Fibroblast of lung (primary cell): ENCODE data around the gene COL5A3. TPM values are rescaled to one million over a fixed set of nuclear protein-coding genes. Genes with fewer than 3 reads are reported as not detected.

ENCODE experiments used
- DNase-seq, 2 donors: peaks; one replicate each; pipeline versions ENCODE4 v3.0.0 to v3.0.0-alpha.2; 2010; ENCODE audit warnings: low read depth in 2 of 2
- H2AFZ ChIP-seq: 2 replicates; pipeline ENCODE4 v1.5.1; 2012; ENCODE audit warnings: low read length, control low read depth, inconsistent platforms
- H3K27ac ChIP-seq: 2 replicates; pipeline ENCODE4 v1.5.1; 2011; ENCODE audit warnings: low read length, control low read depth; ENCODE audit not compliant: insufficient read depth
- H3K27me3 ChIP-seq: 2 replicates; pipeline ENCODE4 v1.5.1; 2011; ENCODE audit warnings: mild to moderate bottlenecking, low read length; ENCODE audit not compliant: control insufficient read depth, insufficient read depth
- H3K36me3 ChIP-seq: 2 replicates; pipeline ENCODE4 v1.5.1; 2011; ENCODE audit warnings: low read length; ENCODE audit not compliant: control insufficient read depth, insufficient read depth
- H3K4me1 ChIP-seq: 2 replicates; pipeline ENCODE4 v1.5.1; 2011; ENCODE audit warnings: low read length; ENCODE audit not compliant: control insufficient read depth, insufficient read depth; ENCODE audit errors: extremely low read depth
- H3K4me2 ChIP-seq: 2 replicates; pipeline ENCODE4 v1.5.1; 2011; ENCODE audit warnings: low read length, control low read depth; ENCODE audit not compliant: insufficient read depth; ENCODE audit errors: extremely low read depth
- H3K4me3 ChIP-seq, 4 experiments: fragments of 200-600 bp in 1 of 4; sonication (generic) in 1 of 4; replicated peaks in 1 of 4; 2 replicates each; pipeline ENCODE4 v1.5.1; 2011 to 2016; ENCODE audit warnings: low read length in 4 of 4, low read depth in 3 of 4, mild to moderate bottlenecking in 3 of 4, control low read depth in 2 of 4, inconsistent platforms in 1 of 4, mixed read lengths in 1 of 4; ENCODE audit not compliant: insufficient read depth in 1 of 4; ENCODE audit errors: control extremely low read depth in 1 of 4
- H3K79me2 ChIP-seq: 2 replicates; pipeline ENCODE4 v1.5.1; 2012; ENCODE audit warnings: mild to moderate bottlenecking, low read length, inconsistent platforms; ENCODE audit not compliant: control insufficient read depth, insufficient read depth
- H3K9ac ChIP-seq: 2 replicates; pipeline ENCODE4 v1.5.1; 2011; ENCODE audit warnings: mild to moderate bottlenecking, low read length, control low read depth; ENCODE audit not compliant: insufficient read depth
- H3K9me3 ChIP-seq: 2 replicates; pipeline ENCODE4 v1.5.1; 2012; ENCODE audit warnings: low read depth, low read length; ENCODE audit not compliant: control insufficient read depth, insufficient read depth
- H4K20me1 ChIP-seq: 2 replicates; pipeline ENCODE4 v1.5.1; 2011; ENCODE audit warnings: low read length; ENCODE audit not compliant: control insufficient read depth, insufficient read depth; ENCODE audit errors: extremely low read depth
- CTCF ChIP-seq, 2 donors: IDR thresholded peaks in 1 of 2; conservative IDR thresholded peaks in 1 of 2; 1 replicate in 1 of 2; 2 replicates in 1 of 2; pipeline ENCODE4 v1.5.1; 2011 to 2012; ENCODE audit warnings: low read length in 2 of 2, control low read depth in 1 of 2, inconsistent platforms in 1 of 2, low read depth in 1 of 2, mild to moderate bottlenecking in 1 of 2
- EZH2 ChIP-seq: IDR thresholded peaks from 2 replicates; pipeline ENCODE4 v1.5.1; 2012; ENCODE audit warnings: low read length, control low read depth, mild to moderate bottlenecking; ENCODE audit errors: missing control alignments
- polyA plus RNA-seq, 2 donors: library from polyadenylated mRNA; depleted of rRNA in 1 of 2; stranded (reverse) in 1 of 2; unstranded in 1 of 2; fragments of >200 nt; gene quantifications; 2 replicates each; pipeline ENCODE4 v1.2.1, GENCODE V29; 2011 to 2012; ENCODE audit warnings: missing spikeins in 1 of 2
- total RNA-seq: library from RNA; depleted of rRNA; stranded (reverse); fragments of >200 nt; gene quantifications from 2 replicates; pipeline ENCODE4 v1.2.1, GENCODE V29; 2014

Gene COL5A3
- total and polyA plus RNA-seq, 2 donors (not counting 1 experiment from before 2014, with no cell fraction given): 1.2 to 33.7 TPM

DNA sequence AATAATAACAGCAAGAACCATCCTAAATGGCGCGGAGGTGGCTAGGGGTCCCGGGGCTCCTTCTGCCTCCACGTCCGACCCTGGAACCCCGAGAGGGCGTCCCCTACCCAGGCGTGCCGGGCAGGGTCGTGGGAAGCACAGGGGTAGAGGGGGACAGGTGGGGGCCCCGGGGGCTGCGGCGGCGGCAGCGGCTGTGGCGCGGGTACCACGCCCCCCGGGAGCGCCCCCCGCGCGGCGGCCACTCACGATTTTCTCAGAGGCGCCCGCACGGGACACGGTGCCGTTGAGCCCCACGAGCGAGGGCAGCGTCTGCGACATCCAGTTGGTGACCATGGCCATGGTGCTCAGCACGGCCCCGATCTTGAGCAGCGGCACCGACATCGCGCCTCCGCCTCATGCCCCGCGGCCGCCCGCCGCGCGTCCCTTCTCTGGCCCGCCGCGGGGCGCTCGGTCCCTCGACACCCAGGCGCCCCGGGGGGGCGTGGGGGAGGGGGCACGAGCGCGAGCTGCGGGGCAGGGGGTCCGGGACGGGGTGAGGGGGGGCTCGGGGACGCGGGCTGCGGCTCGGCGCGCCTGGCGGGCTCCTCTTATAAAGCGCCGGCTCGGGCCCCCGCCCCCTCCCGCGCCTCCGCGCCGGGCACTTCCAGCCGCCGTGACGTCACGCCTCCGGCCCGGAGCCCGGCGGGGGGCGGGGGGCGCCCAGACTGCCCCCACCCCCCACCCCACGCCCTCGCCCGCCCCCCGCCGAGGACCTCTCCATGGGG is 96.9 kb downstream of the COL5A3 start:
- Histone ChIP-seq H3K36me3 (no peaks in the 10 kb centered on the region), H3K79me2 (no peaks in the 10 kb centered on the region), H3K9ac (no peak overlapping the region), H3K9me3 (no peaks in the 10 kb centered on the region), H3K4me2 (no peak overlapping the region), H4K20me1 (no peaks in the 10 kb centered on the region), H3K27me3 (peaks cover 17% of the 10 kb centered on the region), H3K4me3 (peak overlapping the region in 1 of 4 experiments; percentile 27), H3K4me1 (peaks cover 4% of the 10 kb centered on the region), H3K27ac (no peak overlapping the region), H2AFZ (no peak overlapping the region)
- TF ChIP-seq EZH2: peak; percentile 75
- no peak for TF ChIP-seq CTCF (conservative IDR thresholded peaks at IDR 0.05 in 1 of 2, IDR thresholded peaks at IDR 0.05 in 1 of 2; ENCODE audit: low read depth in 1 of 2, low read length in 2 of 2)
- no peak for DNase-seq

- no peak for TF ChIP-seq CTCF (conservative IDR thresholded peaks at IDR 0.05 in 1 of 2, IDR thresholded peaks at IDR 0.05 in 1 of 2; ENCODE audit: low read depth in 1 of 2, low read length in 2 of 2)
- TF ChIP-seq EZH2: peak; percentile 53
- Histone ChIP-seq H3K9me3 (no peaks in the 10 kb centered on the region), H3K27me3 (peaks cover 17% of the 10 kb centered on the region), H3K4me2 (no peak overlapping the region), H3K4me3 (no peak overlapping the region), H2AFZ (no peak overlapping the region), H3K9ac (no peak overlapping the region), H3K4me1 (peaks cover 4% of the 10 kb centered on the region), H3K79me2 (no peaks in the 10 kb centered on the region), H3K27ac (no peak overlapping the region), H4K20me1 (no peaks in the 10 kb centered on the region), H3K36me3 (no peaks in the 10 kb centered on the region)
- DNase-seq: no peak
Measured at GRCh38 chr19:9912551-9913236, 97.6 kb downstream of the COL5A3 start.

- Histone ChIP-seq H3K9me3 (no peaks in the 10 kb centered on the region), H3K36me3 (no peaks in the 10 kb centered on the region), H3K79me2 (no peaks in the 10 kb centered on the region), H3K4me1 (peaks cover 4% of the 10 kb centered on the region), H3K9ac (no peak overlapping the region), H3K4me2 (no peak overlapping the region), H3K27ac (no peak overlapping the region), H3K27me3 (peaks cover 17% of the 10 kb centered on the region), H4K20me1 (no peaks in the 10 kb centered on the region), H3K4me3 (no peak overlapping the region), H2AFZ (no peak overlapping the region)
- TF ChIP-seq CTCF (conservative IDR thresholded peaks at IDR 0.05 in 1 of 2, IDR thresholded peaks at IDR 0.05 in 1 of 2; ENCODE audit: low read depth in 1 of 2, low read length in 2 of 2): no peak
- no peak for TF ChIP-seq EZH2
- DNase-seq: no peak
Measured at GRCh38 chr19:9911524-9912185, 98.6 kb downstream of the COL5A3 start.
